H9 (cell line): ENCODE measurements around the gene TSEN34. TPM values are rescaled to one million over a fixed set of nuclear protein-coding genes. Genes with fewer than 3 reads are reported as not detected.
A peak's percentile ranks its signal among the peaks of the same experiment; 100 is the strongest.

Experiments used
- DNase-seq: peaks from one replicate; pipeline ENCODE4 v3.0.0-alpha.2; 2017
- H2AFZ ChIP-seq: one replicate; pipeline ENCODE4 v1.6.1; 2013; ENCODE audit warnings: mild to moderate bottlenecking, low read length, control low read depth, moderate library complexity
- H2AK5ac ChIP-seq: 2 replicates; pipeline ENCODE4 v1.6.1; 2013; ENCODE audit warnings: low read length, control low read depth, mixed read lengths; ENCODE audit not compliant: insufficient read length
- H2BK120ac ChIP-seq: one replicate; pipeline ENCODE4 v1.6.1; 2013; ENCODE audit warnings: low read depth, mild to moderate bottlenecking, low read length, control low read depth, inconsistent platforms; ENCODE audit not compliant: poor library complexity, severe bottlenecking
- H2BK12ac ChIP-seq: 2 replicates; pipeline ENCODE4 v1.6.1; 2013; ENCODE audit warnings: low read length, control low read depth, mixed read lengths, low read depth; ENCODE audit not compliant: insufficient read length
- H2BK15ac ChIP-seq: 2 replicates; pipeline ENCODE4 v1.6.1; 2013; ENCODE audit warnings: low read depth, low read length, control low read depth
- H2BK20ac ChIP-seq: one replicate; pipeline ENCODE4 v1.6.1; 2013; ENCODE audit warnings: low read depth, mild to moderate bottlenecking, low read length, control low read depth, inconsistent platforms; ENCODE audit not compliant: poor library complexity, severe bottlenecking
- H2BK5ac ChIP-seq: 2 replicates; pipeline ENCODE4 v1.6.1; 2013; ENCODE audit warnings: low read length, control low read depth, mixed read lengths; ENCODE audit not compliant: insufficient read length
- H3K14ac ChIP-seq: 2 replicates; pipeline ENCODE4 v1.6.1; 2013; ENCODE audit warnings: low read length, control low read depth; ENCODE audit not compliant: insufficient read depth
- H3K18ac ChIP-seq: 2 replicates; pipeline ENCODE4 v1.6.1; 2013; ENCODE audit warnings: low read depth, mild to moderate bottlenecking, mixed read lengths, low read length, control low read depth; ENCODE audit not compliant: insufficient read length
- H3K23ac ChIP-seq: 2 replicates; pipeline ENCODE4 v1.6.1; 2013; ENCODE audit warnings: low read length, control low read depth, mixed read lengths, low read depth; ENCODE audit not compliant: insufficient read length
- H3K23me2 ChIP-seq: 2 replicates; pipeline ENCODE4 v1.6.1; 2013; ENCODE audit warnings: low read depth, mild to moderate bottlenecking, mixed read lengths, low read length, control low read depth; ENCODE audit not compliant: insufficient read length, poor library complexity, severe bottlenecking
- H3K27ac ChIP-seq: 2 replicates; pipeline ENCODE4 v1.5.1; 2013; ENCODE audit warnings: low read length, control low read depth, mixed read lengths, low read depth; ENCODE audit not compliant: insufficient read length
- H3K27me3 ChIP-seq: 2 replicates; pipeline ENCODE4 v1.6.1; 2013; ENCODE audit warnings: low read length, control low read depth, inconsistent platforms; ENCODE audit not compliant: insufficient read depth
- H3K4ac ChIP-seq: 2 replicates; pipeline ENCODE4 v1.6.1; 2013; ENCODE audit warnings: low read depth, mild to moderate bottlenecking, control low read depth, inconsistent platforms, low read length, moderate library complexity
- H3K4me1 ChIP-seq: 2 replicates; pipeline ENCODE4 v1.6.1; 2013; ENCODE audit warnings: low read length, control low read depth, inconsistent platforms; ENCODE audit not compliant: insufficient read depth
- H3K4me2 ChIP-seq: 2 replicates; pipeline ENCODE4 v1.6.1; 2013; ENCODE audit warnings: low read length, control low read depth, mixed read lengths; ENCODE audit not compliant: insufficient read length, insufficient read depth
- H3K56ac ChIP-seq: 2 replicates; pipeline ENCODE4 v1.6.1; 2013; ENCODE audit warnings: low read depth, mild to moderate bottlenecking, mixed read lengths, low read length, control low read depth; ENCODE audit not compliant: insufficient read length
- H3K79me1 ChIP-seq: 2 replicates; pipeline ENCODE4 v1.6.1; 2013; ENCODE audit warnings: low read depth, mild to moderate bottlenecking, moderate library complexity, low read length, control low read depth, inconsistent platforms; ENCODE audit not compliant: insufficient read depth, poor library complexity, severe bottlenecking
- H3K79me2 ChIP-seq: 2 replicates; pipeline ENCODE4 v1.6.1; 2013; ENCODE audit warnings: low read length, control low read depth, inconsistent platforms; ENCODE audit not compliant: insufficient read depth
- H3K9ac ChIP-seq: 2 replicates; pipeline ENCODE4 v1.6.1; 2013; ENCODE audit warnings: low read length, control low read depth, mixed read lengths; ENCODE audit not compliant: insufficient read length; ENCODE audit errors: extremely low read depth
- H3K9me3 ChIP-seq: one replicate; pipeline ENCODE4 v1.6.1; 2013; ENCODE audit warnings: low read depth, low read length, inconsistent platforms; ENCODE audit not compliant: control insufficient read depth
- H3T11ph ChIP-seq: one replicate; pipeline ENCODE4 v1.6.1; 2013; ENCODE audit warnings: mild to moderate bottlenecking, low read length, control low read depth, inconsistent platforms
- H4K20me1 ChIP-seq: one replicate; pipeline ENCODE4 v1.6.1; 2013; ENCODE audit not compliant: control insufficient read depth, insufficient read length, insufficient read depth
- H4K5ac ChIP-seq: 2 replicates; pipeline ENCODE4 v1.6.1; 2013; ENCODE audit warnings: low read depth, mild to moderate bottlenecking, mixed read lengths, low read length, control low read depth; ENCODE audit not compliant: insufficient read length
- H4K8ac ChIP-seq: replicated peaks from 2 replicates; pipeline ENCODE4 v1.6.1; 2013; ENCODE audit warnings: low read length, control low read depth, mixed read lengths, low read depth; ENCODE audit not compliant: insufficient read length
- H4K91ac ChIP-seq: 2 replicates; pipeline ENCODE4 v1.6.1; 2013; ENCODE audit warnings: low read depth, mild to moderate bottlenecking, moderate library complexity, mixed read lengths, low read length, control low read depth; ENCODE audit not compliant: insufficient read length
- H3K27ac Mint-ChIP-seq, 3 experiments: 2 replicates in 2 of 3; 3 replicates in 1 of 3; pipeline ENCODE4 v1.8.0; 2020 to 2021; ENCODE audit warnings: mixed read lengths in 3 of 3, mild to moderate bottlenecking in 1 of 3, moderate library complexity in 1 of 3
- H3K27me3 Mint-ChIP-seq: 2 replicates; pipeline ENCODE4 v1.8.0; 2021; ENCODE audit warnings: low read depth, mild to moderate bottlenecking, moderate library complexity, mixed read lengths
- H3K36me3 Mint-ChIP-seq, 3 experiments: 2 replicates in 2 of 3; 3 replicates in 1 of 3; pipeline ENCODE4 v1.8.0; 2020 to 2021; ENCODE audit warnings: low read depth in 3 of 3, mixed read lengths in 3 of 3; ENCODE audit not compliant: insufficient read depth in 1 of 3
- H3K4me1 Mint-ChIP-seq, 2 experiments: 2 replicates each; pipeline ENCODE4 v1.8.0; 2020; ENCODE audit warnings: mixed read lengths in 2 of 2
- H3K4me3 Mint-ChIP-seq, 2 experiments: 2 replicates in 1 of 2; 3 replicates in 1 of 2; pipeline ENCODE4 v1.8.0; 2020 to 2021; ENCODE audit warnings: mild to moderate bottlenecking in 2 of 2, mixed read lengths in 2 of 2, moderate library complexity in 1 of 2
- H3K9me3 Mint-ChIP-seq, 2 experiments: 2 replicates in 1 of 2; 3 replicates in 1 of 2; pipeline ENCODE4 v1.8.0; 2020; ENCODE audit warnings: mild to moderate bottlenecking in 2 of 2, mixed read lengths in 2 of 2, moderate library complexity in 1 of 2
- CTCF ChIP-seq: fragments of 200-600 bp; sonication (generic); conservative IDR thresholded peaks from 3 replicates; pipeline ENCODE4 v1.8.0; 2021; ENCODE audit warnings: antibody characterized with exemption, mild to moderate bottlenecking
- WGBS: extraction: QIAGEN DNeasy Blood & Tissue Kit; methylation state at CpG from one replicate; pipeline ENCODE4 v1.1.7; 2013; ENCODE audit warnings: missing lambda C conversion rate, low lambda C conversion rate, mixed read lengths; ENCODE audit not compliant: insufficient read length; ENCODE audit errors: extremely low coverage; 5-methylcytosine and 5-hydroxymethylcytosine counted together
- total RNA-seq: library from RNA; stranded (reverse); gene quantifications from 2 replicates; pipeline ENCODE4 v1.2.1, GENCODE V29; 2021

The TSEN34 gene
- total RNA-seq, 1 experiment from 2014 or later, result 28.3 TPM

- H3K27ac Mint-ChIP-seq, result peak overlapping the region; percentile 85 to 95 (median 94); a peak in 6 of 7 replicates
- Histone ChIP-seq H3K9me3 (no peaks in the 10 kb centered on the region), H3K14ac (no peak overlapping the region; the same call in 1 of the 2 replicates), H3K4me1 (peaks cover under 1% of the 10 kb centered on the region; the same call in 1 of the 2 replicates), H4K5ac (no peak overlapping the region), H3K79me1 (peaks cover 2% of the 10 kb centered on the region), H3K27me3 (no peaks in the 10 kb centered on the region), H4K91ac (no peak overlapping the region), H3K18ac (no peak overlapping the region), H2BK15ac (no peak overlapping the region), H2BK5ac (no peak overlapping the region), H3K27ac (peak overlapping the region; percentile 20), H3K79me2 (peaks cover 14% of the 10 kb centered on the region; the same call in 1 of the 2 replicates), H3K23ac (no peak overlapping the region), H3K4me2 (no peak overlapping the region), H3T11ph (no peak overlapping the region), H2AK5ac (no peak overlapping the region), H3K23me2 (no peaks in the 10 kb centered on the region), H2AFZ (no peak overlapping the region), H3K56ac (no peak overlapping the region), H4K8ac (no peak overlapping the region), H2BK12ac (no peak overlapping the region), H2BK120ac (no peak overlapping the region), H2BK20ac (no peak overlapping the region), H3K4ac (no peak overlapping the region), H3K9ac (no peak overlapping the region), H4K20me1 (peaks cover 3% of the 10 kb centered on the region)
- no CpG with 5 or more reads among the region's 18 CpGs for WGBS
- H3K9me3 Mint-ChIP-seq, result no peaks in the 10 kb centered on the region
- H3K4me3 Mint-ChIP-seq, result peak overlapping the region in 1 of 2 experiments; percentile 54; a peak in 2 of 5 replicates
- DNase-seq, result no peak
- peaks cover 3% of the 10 kb centered on the region for H3K27me3 Mint-ChIP-seq
- peaks cover 62 to 73% (median 64%) of the 10 kb centered on the region in 3 experiments for H3K36me3 Mint-ChIP-seq
- TF ChIP-seq CTCF, result no peak
- peaks cover 34 to 50% of the 10 kb centered on the region in 2 experiments for H3K4me1 Mint-ChIP-seq
Observed at GRCh38 chr19:54207983-54208783, 17.1 kb downstream of the TSEN34 start.
